Pancreas (tissue), 10 donors: ENCODE measurements around the gene TRIM5. TPM values are rescaled to one million over a fixed set of nuclear protein-coding genes. Genes with fewer than 3 reads are reported as not detected.
"Not testable (repeated sequence)": the region's sequence is repeated elsewhere in the genome, so short reads cannot be mapped to it uniquely, and the experiment has no call there.

ENCODE experiments used
- ATAC-seq, 4 donors: fragments of 200-7000 bp; cut with Tn5 transposase; one replicate each; pipeline versions ENCODE4 v1.8.0 to v1.9.1; 2020; ENCODE audit warnings: mild to moderate bottlenecking in 4 of 4, moderate library complexity in 4 of 4
- DNase-seq, 6 donors: peaks; one replicate each; pipeline ENCODE4 v3.0.0-alpha.2; 2020
- FAIRE-seq: peaks from 2 replicates; lab custom pipeline; 2012; peaks lifted over from hg19 to GRCh38; lab: Jason Lieb, UNC
- H3K27ac ChIP-seq, 4 donors: fragments of 200-600 bp; sonication (generic); 1 replicate in 3 of 4; 2 replicates in 1 of 4; pipeline versions ENCODE4 v1.5.0 to v1.8.0; 2020
- H3K27me3 ChIP-seq, 4 donors: fragments of 200-600 bp; one replicate each; pipeline ENCODE4 v1.8.0; 2021
- H3K36me3 ChIP-seq, 3 donors: fragments of 200-600 bp; sonication (generic) in 1 of 3; one replicate each; pipeline versions ENCODE4 v1.5.0 to v1.8.0; 2020 to 2021
- H3K4me1 ChIP-seq, 3 donors: fragments of 200-600 bp; one replicate each; pipeline ENCODE4 v1.8.0; 2021
- H3K4me3 ChIP-seq, 4 donors: fragments of 200-600 bp; sonication (generic) in 2 of 4; one replicate each; pipeline versions ENCODE4 v1.5.0 to v1.8.0; 2020 to 2021
- H3K9me3 ChIP-seq, 4 donors: fragments of 200-600 bp; one replicate each; pipeline ENCODE4 v1.8.0; 2021
- CTCF ChIP-seq, 4 donors: fragments of 200-600 bp; sonication (generic) in 3 of 4; IDR thresholded peaks; one replicate each; pipeline versions ENCODE4 v1.5.0 to v1.8.0; 2021; ENCODE audit warnings: antibody characterized with exemption in 4 of 4
- WGBS, 2 donors: extraction: QIAGEN DNeasy Blood & Tissue Kit; methylation state at CpG; one replicate each; pipeline ENCODE4 v1.1.7; 2013; 5-methylcytosine and 5-hydroxymethylcytosine counted together
- intact Hi-C, 3 donors: fragments of 100-400 bp; cut with DNase I; formaldehyde crosslinking; loops; one replicate each; pipeline versions ENCODE4 v1.11.1 to v1.14.2; 2022
- polyA plus RNA-seq, 2 donors: library from polyadenylated mRNA; stranded (reverse); fragments of 200-250 nt; gene quantifications; one replicate each; pipeline ENCODE4 v1.2.3, GENCODE V29; 2013
- total RNA-seq, 6 donors: library from RNA; stranded (reverse); fragmentation: NEBNext Ultra II Directional in 4 of 6; extraction: Animal tissue kit (Norgen Biotek cat#: 25700) in 4 of 6; gene quantifications; one replicate each; pipeline versions ENCODE4 v1.2.1 to v1.2.4, GENCODE V29; 2021 to 2023
- donor health status: healthy with polysubstance abuse.
- donor health status: DM: no; HTN: no; CAD: no; lungs with moderate emphysema.
- donor health status: DM: no; HTN: no; CAD: no.
- donor health status: control.
- donor health status: control.
- donor health status: Bipolar disorder and iron deficiency.
- donor health status: DM: yes; HTN: yes; CAD: no.
- donor health status: DM: no; HTN: no; CAD: no.
- donor health status: DM: no; HTN: no; CAD: no.
- donor health status: DM: yes; HTN: yes; CAD: no.

Gene TRIM5
- total and polyA plus RNA-seq, 8 donors = 6.4 to 23.8 (median 16.6) TPM

GRCh38 chr11:5684036-5684645, 733 bp downstream of the TRIM5 start:
- Histone ChIP-seq H3K36me3 (no peaks in the 10 kb centered on the region), H3K4me3 (peak overlapping the region; percentile 4 to 56 (median 44)), H3K9me3 (no peaks in the 10 kb centered on the region), H3K27me3 (no peaks in the 10 kb centered on the region), H3K4me1 (peaks cover 0 to 6% (median 0%) of the 10 kb centered on the region in 3 donors), H3K27ac (peak overlapping the region; percentile 76 to 96 (median 85))
- DNase-seq (no peak), ATAC-seq (peak; percentile 7 to 30 (median 22)), FAIRE-seq (no peak)
- 20 to 24% methylated on average over 6 to 7 of the region's 8 CpGs for WGBS, 2 donors
- intact Hi-C loops = no loop called here
- TF ChIP-seq CTCF (IDR thresholded peaks at IDR 0.05) = no peak

- peak in 2 of 4 donors; percentile 34 to 39 for ATAC-seq
- H3K4me1 ChIP-seq, H3K9me3 ChIP-seq, FAIRE-seq, H3K27me3 ChIP-seq, intact Hi-C loops, H3K36me3 ChIP-seq: not testable (repeated sequence)
- peak overlapping the region in 3 of 4 donors; percentile 40 to 56 (median 47) for H3K4me3 ChIP-seq
- WGBS, 2 donors = 34 to 38% methylated on average over 7 of the region's 7 CpGs
- H3K27ac ChIP-seq = peak overlapping the region; percentile 76 to 96 (median 85)
- peak in 4 of 6 donors; percentile 28 to 63 (median 40) for DNase-seq
Observed at GRCh38 chr11:5683620-5684019, 1.3 kb downstream of the TRIM5 start.

GRCh38 chr11:5682890-5683441, 1.9 kb downstream of the TRIM5 start:
- DNase-seq = peak in 2 of 6 donors; percentile 36 to 63
- not testable (repeated sequence) for H3K4me3 ChIP-seq

GRCh38 chr11:5679811-5680210, 5.1 kb downstream of the TRIM5 start:
- FAIRE-seq (no peak), DNase-seq (no peak)
- H3K9me3 ChIP-seq = no peaks in the 10 kb centered on the region

More at GRCh38 chr11:5682890-5683441, 1.9 kb downstream of the TRIM5 start:
- H3K27ac ChIP-seq, FAIRE-seq, ATAC-seq, H3K27me3 ChIP-seq, intact Hi-C loops, H3K4me1 ChIP-seq, H3K9me3 ChIP-seq: not testable (repeated sequence)
- peaks cover 0 to 12% (median 9%) of the 10 kb centered on the region in 3 donors for H3K36me3 ChIP-seq
- WGBS, 2 donors = 80 to 87% methylated on average over 17 to 33 of the region's 33 CpGs

GRCh38 chr11:5674391-5674790, 10.5 kb downstream of the TRIM5 start:
- H3K36me3 ChIP-seq = peaks cover 0 to 22% (median 11%) of the 10 kb centered on the region in 3 donors
- no peak for FAIRE-seq
- no peak for ATAC-seq

More at GRCh38 chr11:5679811-5680210, 5.1 kb downstream of the TRIM5 start:
- Histone ChIP-seq H3K27me3 (no peaks in the 10 kb centered on the region), H3K4me3 (no peak overlapping the region), H3K4me1 (no peaks in the 10 kb centered on the region), H3K27ac (no peak overlapping the region), H3K36me3 (peaks cover 0 to 18% (median 11%) of the 10 kb centered on the region in 3 donors)
- 94 to 97% methylated on average over 7 of the region's 7 CpGs for WGBS, 2 donors
- no peak for TF ChIP-seq CTCF (IDR thresholded peaks at IDR 0.05)
- no peak for ATAC-seq
- intact Hi-C loops = no loop called here

More at GRCh38 chr11:5674391-5674790, 10.5 kb downstream of the TRIM5 start:
- H3K9me3 ChIP-seq = no peaks in the 10 kb centered on the region
- no peak for TF ChIP-seq CTCF (IDR thresholded peaks at IDR 0.05)
- WGBS, 2 donors = 91 to 96% methylated on average over 4 of the region's 4 CpGs
- H3K27ac ChIP-seq = no peak overlapping the region
- H3K4me3 ChIP-seq = no peak overlapping the region
- intact Hi-C loops = no loop called here
- no peak for DNase-seq
- H3K27me3 ChIP-seq = no peaks in the 10 kb centered on the region
- H3K4me1 ChIP-seq = no peaks in the 10 kb centered on the region
